Nephron progenitor cell (in vitro differentiated cells): ENCODE results near the gene ZNF121.

Experiments
- DNase-seq: peaks from one replicate; pipeline ENCODE4 v3.0.0; 2021
- H3K27ac Mint-ChIP-seq: 2 replicates; pipeline ENCODE4 v1.8.0; 2021; ENCODE audit warnings: mild to moderate bottlenecking, moderate library complexity, mixed read lengths
- H3K27me3 Mint-ChIP-seq: 2 replicates; pipeline ENCODE4 v1.8.0; 2021; ENCODE audit warnings: mild to moderate bottlenecking, low read depth, mixed read lengths; ENCODE audit not compliant: poor library complexity
- H3K36me3 Mint-ChIP-seq: 2 replicates; pipeline ENCODE4 v1.8.0; 2021; ENCODE audit warnings: low read depth, mixed read lengths
- H3K4me1 Mint-ChIP-seq: 2 replicates; pipeline ENCODE4 v1.8.0; 2021; ENCODE audit warnings: mixed read lengths
- H3K4me3 Mint-ChIP-seq: 2 replicates; pipeline ENCODE4 v1.8.0; 2021; ENCODE audit warnings: mild to moderate bottlenecking, moderate library complexity, mixed read lengths
- H3K9me3 Mint-ChIP-seq: 2 replicates; pipeline ENCODE4 v1.8.0; 2021; ENCODE audit warnings: mild to moderate bottlenecking, moderate library complexity, mixed read lengths
- CTCF ChIP-seq: fragments of 200-600 bp; sonication (generic); IDR thresholded peaks from 2 replicates; pipeline ENCODE4 v1.5.0; 2021; ENCODE audit warnings: antibody characterized with exemption

Gene ZNF121

GRCh38 chr19:9580728-9581127, 3.6 kb downstream of the ZNF121 start:
- Mint-ChIP-seq H3K4me1 (no peaks in the 10 kb centered on the region), H3K27ac (no peak overlapping the region), H3K4me3 (peak overlapping the region; percentile 68), H3K36me3 (peaks cover 80% of the 10 kb centered on the region), H3K27me3 (peaks cover 3% of the 10 kb centered on the region), H3K9me3 (peaks cover 83% of the 10 kb centered on the region)
- TF ChIP-seq CTCF, result no peak
- no peak for DNase-seq

GRCh38 chr19:9570255-9570654, 14.0 kb downstream of the ZNF121 start:
- Mint-ChIP-seq H3K27me3 (peaks cover 7% of the 10 kb centered on the region), H3K27ac (no peak overlapping the region), H3K4me3 (no peak overlapping the region), H3K4me1 (no peaks in the 10 kb centered on the region), H3K36me3 (peaks cover 100% of the 10 kb centered on the region), H3K9me3 (peaks cover 100% of the 10 kb centered on the region)
- DNase-seq, result no peak
- no peak for TF ChIP-seq CTCF

- TF ChIP-seq CTCF, result no peak
- peaks cover 3% of the 10 kb centered on the region for H3K27me3 Mint-ChIP-seq
- no peaks in the 10 kb centered on the region for H3K4me1 Mint-ChIP-seq
- H3K4me3 Mint-ChIP-seq, result no peak overlapping the region
- peaks cover 100% of the 10 kb centered on the region for H3K36me3 Mint-ChIP-seq
- DNase-seq, result no peak
- no peak overlapping the region for H3K27ac Mint-ChIP-seq
- peaks cover 100% of the 10 kb centered on the region for H3K9me3 Mint-ChIP-seq
Measured at GRCh38 chr19:9566729-9567128, 17.6 kb downstream of the ZNF121 start.

GRCh38 chr19:9565900-9566705, 18.2 kb downstream of the ZNF121 start:
- H3K4me3 Mint-ChIP-seq, result no peak overlapping the region
- no peak for DNase-seq
- H3K4me1 Mint-ChIP-seq, result no peaks in the 10 kb centered on the region
- no peak for TF ChIP-seq CTCF
- no peak overlapping the region for H3K27ac Mint-ChIP-seq
- peaks cover 3% of the 10 kb centered on the region for H3K27me3 Mint-ChIP-seq
- peaks cover 100% of the 10 kb centered on the region for H3K9me3 Mint-ChIP-seq
- peaks cover 100% of the 10 kb centered on the region for H3K36me3 Mint-ChIP-seq

GRCh38 chr19:9552536-9553274, 31.6 kb downstream of the ZNF121 start:
- H3K36me3 Mint-ChIP-seq, result peaks cover 36% of the 10 kb centered on the region
- no peaks in the 10 kb centered on the region for H3K27me3 Mint-ChIP-seq
- no peaks in the 10 kb centered on the region for H3K4me1 Mint-ChIP-seq
- H3K9me3 Mint-ChIP-seq, result peaks cover 71% of the 10 kb centered on the region
- TF ChIP-seq CTCF, result no peak
- H3K4me3 Mint-ChIP-seq, result no peak overlapping the region
- DNase-seq, result no peak
- no peak overlapping the region for H3K27ac Mint-ChIP-seq
